ENCODE data around the gene DDX43.
"Not testable (repeated sequence)": the region's sequence is repeated elsewhere in the genome, so short reads cannot be mapped to it uniquely, and the experiment has no call there.

DDX43 gene

GRCh38 chr6:73371984-73372383 is 22.6 kb upstream of the DDX43 start:
- H3K27ac ChIP-seq, result no peak overlapping the region
- no peak for TF ChIP-seq CTCF (IDR thresholded peaks at IDR 0.05)
- no peak for TF ChIP-seq ZFX (IDR thresholded peaks at IDR 0.05; ENCODE audit: borderline replicate concordance)

GRCh38 chr6:73372516-73372915 is 22.1 kb upstream of the DDX43 start:
- H3K27ac ChIP-seq, result no peak overlapping the region
- TF ChIP-seq CTCF (IDR thresholded peaks at IDR 0.05) (no peak), ZFX (IDR thresholded peaks at IDR 0.05; ENCODE audit: borderline replicate concordance) (no peak)

GRCh38 chr6:73375216-73375615 is 19.4 kb upstream of the DDX43 start:
- no peak for TF ChIP-seq ZFX (IDR thresholded peaks at IDR 0.05; ENCODE audit: borderline replicate concordance)
- no peak for TF ChIP-seq CTCF (IDR thresholded peaks at IDR 0.05)
- H3K27ac ChIP-seq, result peak overlapping the region; percentile 32; the same call in 1 of the 2 replicates

- H3K27ac ChIP-seq, result no peak overlapping the region
- TF ChIP-seq CTCF (IDR thresholded peaks at IDR 0.05) (no peak), ZFX (IDR thresholded peaks at IDR 0.05; ENCODE audit: borderline replicate concordance) (no peak)
Measured at GRCh38 chr6:73377225-73377624, 17.4 kb upstream of the DDX43 start.

GRCh38 chr6:73381531-73381930 is 13.1 kb upstream of the DDX43 start:
- H3K27ac ChIP-seq, result not testable (repeated sequence)

- TF ChIP-seq ZFX (IDR thresholded peaks at IDR 0.05; ENCODE audit: borderline replicate concordance), result no peak
- TF ChIP-seq CTCF (IDR thresholded peaks at IDR 0.05), result no peak
- no peak overlapping the region for H3K27ac ChIP-seq
Measured at GRCh38 chr6:73382462-73383113, 12.0 kb upstream of the DDX43 start.

GRCh38 chr6:73388433-73388799 is 6.2 kb upstream of the DDX43 start:
- H3K27ac ChIP-seq, result no peak overlapping the region
- no peak for TF ChIP-seq CTCF (IDR thresholded peaks at IDR 0.05)
